IMR-90 (cell line): Measurements from ENCODE around the gene UTP11.

Source experiments
- CTCF ChIP-seq: conservative IDR thresholded peaks from 2 replicates; pipeline ENCODE4 v1.5.1; 2012; ENCODE audit warnings: mild to moderate bottlenecking, low read depth, low read length, improper control_type of control experiment
- MAFK ChIP-seq: IDR thresholded peaks from 2 replicates; pipeline ENCODE4 v1.6.1; 2012; ENCODE audit warnings: low read depth, low read length, improper control_type of control experiment
- POLR2A ChIP-seq: IDR thresholded peaks from 2 replicates; pipeline ENCODE4 v1.6.1; 2012; ENCODE audit warnings: mild to moderate bottlenecking, low read depth, low read length

- TF ChIP-seq MAFK (no peak), POLR2A (no peak), CTCF (no peak)
Measured at GRCh38 chr1:37978541-37978940, 34.0 kb upstream of the UTP11 start.
